ENCODE data around the gene KDM5A. TPM values are rescaled to one million over a fixed set of nuclear protein-coding genes. Genes with fewer than 3 reads are reported as not detected.

KDM5A gene
- total and polyA plus RNA-seq, 2 donors from 2014 or later = 4.5 to 76.6 TPM

- no peak for DNase-seq
Measured at GRCh38 chr12:233615-233968, 155.5 kb downstream of the KDM5A start.

GRCh38 chr12:232731-233614 is 156.1 kb downstream of the KDM5A start:
- Histone ChIP-seq H3K4me1 (ENCODE audit: control insufficient read depth in 2 of 3, insufficient read depth in 2 of 3, low read depth in 1 of 3, low read length in 3 of 3) (peaks cover 0 to 18% (median 5%) of the 10 kb centered on the region in 3 donors), H3K27me3 (ENCODE audit: control insufficient read depth, insufficient read depth, low read length) (no peaks in the 10 kb centered on the region), H3K4me3 (ENCODE audit: low read length in 3 of 3) (no peak overlapping the region), H3K9ac (ENCODE audit: low read length in 3 of 3) (no peak overlapping the region), H3K9me3 (ENCODE audit: control insufficient read depth in 2 of 3, insufficient read depth in 1 of 3, low read length in 3 of 3) (peaks cover 0 to 3% (median 0%) of the 10 kb centered on the region in 3 donors), H3K36me3 (ENCODE audit: control insufficient read depth in 2 of 3, insufficient read depth in 3 of 3, low read length in 3 of 3) (peaks cover 0 to 17% (median 0%) of the 10 kb centered on the region in 3 donors), H3K27ac (ENCODE audit: low read depth in 2 of 2, low read length in 2 of 2) (peak overlapping the region in 1 of 2 donors; percentile 12)
- FAIRE-seq (no peak), DNase-seq (peak in 4 of 5 donors; percentile 79 to 83 (median 82))
- no peak for TF ChIP-seq CTCF (IDR thresholded peaks at IDR 0.05; ENCODE audit: borderline replicate concordance, extremely low read depth, insufficient read depth)
- intact Hi-C loops (cut with DNase I) = no loop called here

More at GRCh38 chr12:233615-233968, 155.5 kb downstream of the KDM5A start:
- no peak for FAIRE-seq
- no peak for TF ChIP-seq CTCF (IDR thresholded peaks at IDR 0.05; ENCODE audit: borderline replicate concordance, extremely low read depth, insufficient read depth)
- Histone ChIP-seq H3K9ac (ENCODE audit: low read length in 3 of 3) (no peak overlapping the region), H3K9me3 (ENCODE audit: control insufficient read depth in 2 of 3, insufficient read depth in 1 of 3, low read length in 3 of 3) (peaks cover 0 to 3% (median 0%) of the 10 kb centered on the region in 3 donors), H3K27ac (ENCODE audit: low read depth in 2 of 2, low read length in 2 of 2) (peak overlapping the region in 1 of 2 donors; percentile 12), H3K36me3 (ENCODE audit: control insufficient read depth in 2 of 3, insufficient read depth in 3 of 3, low read length in 3 of 3) (peaks cover 0 to 17% (median 0%) of the 10 kb centered on the region in 3 donors), H3K27me3 (ENCODE audit: control insufficient read depth, insufficient read depth, low read length) (no peaks in the 10 kb centered on the region), H3K4me1 (ENCODE audit: control insufficient read depth in 2 of 3, insufficient read depth in 2 of 3, low read depth in 1 of 3, low read length in 3 of 3) (peaks cover 0 to 18% (median 8%) of the 10 kb centered on the region in 3 donors), H3K4me3 (ENCODE audit: low read length in 3 of 3) (no peak overlapping the region)
- intact Hi-C loops (cut with DNase I) = no loop called here

GRCh38 chr12:230925-231671 is 158.0 kb downstream of the KDM5A start:
- no peak for DNase-seq

More at GRCh38 chr12:230925-231671, 158.0 kb downstream of the KDM5A start:
- Histone ChIP-seq H3K27ac (ENCODE audit: low read depth in 2 of 2, low read length in 2 of 2) (no peak overlapping the region), H3K4me3 (ENCODE audit: low read length in 3 of 3) (no peak overlapping the region), H3K36me3 (ENCODE audit: control insufficient read depth in 2 of 3, insufficient read depth in 3 of 3, low read length in 3 of 3) (peaks cover 0 to 23% (median 2%) of the 10 kb centered on the region in 3 donors), H3K9ac (ENCODE audit: low read length in 3 of 3) (no peak overlapping the region), H3K9me3 (ENCODE audit: control insufficient read depth in 2 of 3, insufficient read depth in 1 of 3, low read length in 3 of 3) (no peaks in the 10 kb centered on the region), H3K27me3 (ENCODE audit: control insufficient read depth, insufficient read depth, low read length) (no peaks in the 10 kb centered on the region), H3K4me1 (ENCODE audit: control insufficient read depth in 2 of 3, insufficient read depth in 2 of 3, low read depth in 1 of 3, low read length in 3 of 3) (peaks cover 0 to 15% (median 5%) of the 10 kb centered on the region in 3 donors)
- no peak for FAIRE-seq
- TF ChIP-seq CTCF (IDR thresholded peaks at IDR 0.05; ENCODE audit: borderline replicate concordance, extremely low read depth, insufficient read depth) = no peak
- intact Hi-C loops (cut with DNase I) = no loop called here

Other genes with a start within 250 kb of the KDM5A start
- 130 TPM for gene SLC6A12, start 175.2 kb downstream of the KDM5A start, total RNA-seq
- gene SLC6A12, start 175.2 kb downstream of the KDM5A start, polyA plus RNA-seq (ENCODE audit: insufficient read depth, low read depth, low replicate concordance) = 45.6 TPM
- 22.8 TPM for gene SLC6A13, start 126.5 kb downstream of the KDM5A start, total RNA-seq
- gene SLC6A13, start 126.5 kb downstream of the KDM5A start, polyA plus RNA-seq (ENCODE audit: insufficient read depth, low read depth, low replicate concordance) = 161 TPM
- 6.0 TPM for gene CCDC77, start 12.3 kb upstream of the KDM5A start, total RNA-seq
- gene CCDC77, start 12.3 kb upstream of the KDM5A start, polyA plus RNA-seq (ENCODE audit: insufficient read depth, low read depth, low replicate concordance) = 3.1 TPM
- 12.5 TPM for gene B4GALNT3, start 70.6 kb upstream of the KDM5A start, total RNA-seq
- gene B4GALNT3, start 70.6 kb upstream of the KDM5A start, polyA plus RNA-seq (ENCODE audit: insufficient read depth, low read depth, low replicate concordance) = 11.3 TPM

All from kidney (tissue), 14 donors.